K562 (cell line): Measurements from ENCODE around the gene USP44. TPM values are rescaled to one million over a fixed set of nuclear protein-coding genes. Genes with fewer than 3 reads are reported as not detected.

Experiments
- MAFK ChIP-seq: IDR thresholded peaks from 2 replicates; pipeline ENCODE4 v1.6.1; 2011; ENCODE audit warnings: low read length, improper control_type of control experiment
- MGA ChIP-seq: fragments of 450-650 bp; IDR thresholded peaks from 2 replicates; pipeline ENCODE4 v1.6.1; 2016; ENCODE audit warnings: mild to moderate bottlenecking, moderate library complexity
- polyA plus RNA-seq, 8 experiments: library from polyadenylated mRNA; depleted of rRNA in 4 of 8; stranded (reverse) in 5 of 8; unstranded in 3 of 8; fragments of >200 nt; fragmentation: Nextera tagmentation in 2 of 8; fragmentation: Illumina TruSeq in 1 of 8; extraction: Ambion mirVana in 2 of 8; extraction: Trizol in 1 of 8; gene quantifications; 2 replicates each; pipeline versions ENCODE4 v1.2.1 to v1.2.3, GENCODE V29; 2011 to 2014; ENCODE audit warnings: inconsistent platforms in 1 of 8, missing spikeins in 1 of 8
- total RNA-seq, 7 experiments: library from RNA; depleted of rRNA in 6 of 7; stranded (reverse); fragments of >200 nt in 6 of 7; fragmentation: Illumina TruSeq in 2 of 7; extraction: Trizol in 2 of 7; gene quantifications; 2 replicates each; pipeline versions ENCODE4 v1.2.1 to v1.2.3, GENCODE V29; 2011 to 2021; ENCODE audit warnings: low replicate concordance in 1 of 7

USP44 gene
- total and polyA plus RNA-seq, 9 of the 15 experiments (the other 6 are each of a cell fraction or from before 2014, with no cell fraction given): 2.1 to 5.7 (median 2.8) TPM

GRCh38 chr12:95546491-95546813 lies 4.8 kb downstream of the USP44 start (continued):
- TF ChIP-seq MGA (peak; percentile 22; the same call in 1 of the 2 replicates), MAFK (no peak)
